Left renal pelvis (tissue), 4 donors: ENCODE results near the gene SH3RF1. TPM values are rescaled to one million over a fixed set of nuclear protein-coding genes. Genes with fewer than 3 reads are reported as not detected.

Source experiments
- DNase-seq, 4 donors: peaks; one replicate each; pipeline ENCODE4 v3.0.0-alpha.2; 2013; ENCODE audit warnings: low read depth in 4 of 4, low spot score in 3 of 4
- polyA plus RNA-seq, 4 donors: library from polyadenylated mRNA; unstranded; fragments of 120-200 nt; gene quantifications; one replicate each; pipeline ENCODE4 v1.2.1, GENCODE V29; 2013; ENCODE audit not compliant: insufficient read length in 4 of 4

SH3RF1 gene
- polyA plus RNA-seq, 4 donors: 10.1 to 35.9 (median 29.1) TPM

DNA sequence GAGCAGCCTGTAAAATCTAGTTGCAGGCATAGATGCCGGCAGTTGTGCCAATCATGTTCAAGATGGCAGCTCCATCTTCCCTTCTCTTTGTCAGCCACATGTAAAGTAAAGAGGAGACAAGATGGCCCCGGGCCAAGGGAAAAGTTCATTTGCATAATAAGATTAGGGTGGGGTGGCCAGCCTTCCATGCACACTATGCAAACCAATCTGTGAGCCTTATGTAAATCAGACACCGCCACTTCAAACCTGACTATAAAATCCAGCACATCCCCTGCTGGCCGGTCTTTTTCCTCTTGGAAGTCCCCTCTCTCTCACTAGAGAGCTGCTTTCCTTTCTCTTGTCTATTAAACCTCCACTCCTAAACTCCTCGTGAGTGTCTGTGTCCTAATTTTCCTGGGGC, 181.8 kb downstream of the SH3RF1 start:
- DNase-seq: no peak

DNA sequence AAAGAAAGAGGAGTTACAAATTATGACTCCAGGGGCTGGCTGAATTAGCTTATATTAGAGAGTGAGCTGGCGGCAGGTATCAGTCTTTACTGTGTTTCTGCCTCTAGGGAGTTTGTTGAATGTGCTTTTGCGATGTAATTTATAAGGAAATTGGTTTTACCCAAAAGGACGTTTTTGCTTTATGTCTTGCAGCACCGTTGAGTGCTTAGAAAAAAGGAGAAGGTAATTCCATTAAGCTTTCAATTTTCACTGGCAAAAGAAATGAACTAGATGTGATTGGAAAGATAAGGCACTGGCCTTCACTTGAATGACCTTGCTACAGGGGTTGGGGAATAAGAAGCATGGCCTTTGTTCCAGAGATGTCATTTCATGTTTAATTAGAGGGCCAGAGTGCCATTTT, 185.8 kb downstream of the SH3RF1 start:
- DNase-seq: no peak

DNA sequence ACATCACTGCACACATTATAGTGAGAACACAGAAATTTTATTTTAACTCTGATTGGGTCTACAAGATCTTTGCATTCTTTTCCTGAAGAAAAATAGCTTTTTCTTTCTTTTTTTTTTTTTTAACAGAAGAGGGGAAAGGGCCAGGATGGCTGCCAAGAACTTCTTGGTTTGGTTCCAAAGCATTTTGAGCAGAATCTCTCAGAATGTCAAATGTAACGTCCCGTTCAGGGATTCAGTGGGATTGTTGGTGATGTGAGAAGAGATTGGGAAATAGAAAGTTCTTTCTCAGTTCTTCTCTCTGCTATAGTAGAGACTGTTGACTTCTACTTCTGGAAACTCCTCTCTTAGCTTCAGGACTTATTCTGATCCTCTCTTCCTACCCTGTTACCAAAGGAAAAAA, 189.8 kb downstream of the SH3RF1 start:
- no peak for DNase-seq

- DNase-seq: no peak
Measured at GRCh38 chr4:169079942-169080827, 190.6 kb downstream of the SH3RF1 start.

DNA sequence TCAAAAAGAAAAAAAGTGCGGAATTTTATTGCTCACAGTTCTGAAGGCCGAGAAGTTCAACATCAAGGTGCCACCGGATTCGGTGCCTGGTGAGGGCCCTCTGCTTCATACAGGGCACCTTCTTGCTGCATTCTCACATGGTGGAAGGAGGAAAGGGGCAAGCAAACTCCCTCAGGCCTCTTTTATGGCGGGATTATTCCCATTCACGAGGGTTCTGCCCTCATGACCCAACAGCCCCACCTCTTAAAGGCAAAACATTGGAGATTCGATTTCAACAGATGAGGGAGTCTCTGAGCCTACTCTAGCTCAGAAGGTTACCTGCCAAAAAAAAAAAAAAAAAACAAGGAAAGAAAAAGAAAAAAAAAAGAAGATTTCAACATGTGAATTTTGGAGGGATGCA, 196.6 kb downstream of the SH3RF1 start:
- no peak for DNase-seq

DNA sequence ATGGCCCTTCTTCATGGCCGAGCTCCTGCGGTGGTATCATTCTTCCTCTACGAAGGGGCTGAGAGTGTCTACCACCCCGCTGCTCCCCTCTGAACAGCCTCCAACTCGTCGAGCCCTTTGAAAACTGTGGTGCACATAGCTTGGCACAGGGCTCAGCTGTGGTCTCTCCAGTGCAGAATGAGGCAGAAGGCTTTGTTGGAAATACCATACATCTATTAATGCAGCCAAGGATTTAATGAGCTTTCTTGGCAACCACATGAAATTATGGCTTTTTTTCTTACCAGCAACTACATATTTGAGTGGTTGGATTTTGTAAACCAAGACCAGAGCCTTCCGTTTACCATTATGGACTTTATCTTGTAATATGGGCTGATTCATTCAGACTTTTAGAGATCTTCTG, 199.0 kb downstream of the SH3RF1 start:
- DNase-seq: no peak

- no peak for DNase-seq
Measured at GRCh38 chr4:169070895-169071218, 199.9 kb downstream of the SH3RF1 start.

DNA sequence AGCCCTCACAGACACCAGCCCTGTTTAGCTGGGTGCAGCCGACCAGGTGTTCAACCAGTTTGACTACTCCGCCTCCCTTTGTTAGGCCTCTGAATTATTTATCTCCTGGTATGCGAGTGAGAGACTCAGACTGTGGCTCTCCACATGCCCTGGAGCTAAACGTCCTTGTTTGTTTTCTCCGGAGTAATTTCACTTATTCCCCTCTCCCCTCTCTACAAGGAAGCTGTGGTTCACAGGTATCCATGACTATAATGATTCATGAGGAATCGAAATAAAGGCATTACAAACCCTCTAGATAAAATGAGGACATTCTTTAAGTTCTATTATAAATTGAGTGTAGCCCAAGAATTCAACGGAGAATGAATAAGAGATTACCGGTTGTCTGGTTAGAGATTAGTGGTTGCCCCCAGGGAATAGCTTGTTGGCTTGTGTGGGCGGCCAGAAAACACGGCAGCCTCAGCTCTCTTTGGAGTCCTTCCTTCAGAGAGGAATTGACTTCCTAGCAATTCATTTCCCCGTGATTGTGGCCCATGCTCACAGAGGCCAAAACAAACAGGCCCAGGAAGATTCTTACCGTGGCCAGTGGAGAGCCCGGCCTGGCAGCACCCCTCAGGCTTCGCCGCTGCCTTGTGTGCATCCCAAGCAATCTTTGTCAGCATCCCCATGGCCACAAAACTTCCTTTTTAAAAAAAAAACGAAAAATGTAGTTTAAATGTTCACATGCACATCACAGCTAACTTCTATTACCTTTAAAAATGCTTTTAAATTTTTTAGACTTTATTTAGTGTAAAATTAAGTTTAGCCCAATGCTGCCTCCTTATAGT, 200.5 kb downstream of the SH3RF1 start:
- DNase-seq: no peak

GRCh38 chr4:169068423-169068822, 202.3 kb downstream of the SH3RF1 start:
- no peak for DNase-seq

GRCh38 chr4:169066934-169067333, 203.8 kb downstream of the SH3RF1 start:
- no peak for DNase-seq

DNA sequence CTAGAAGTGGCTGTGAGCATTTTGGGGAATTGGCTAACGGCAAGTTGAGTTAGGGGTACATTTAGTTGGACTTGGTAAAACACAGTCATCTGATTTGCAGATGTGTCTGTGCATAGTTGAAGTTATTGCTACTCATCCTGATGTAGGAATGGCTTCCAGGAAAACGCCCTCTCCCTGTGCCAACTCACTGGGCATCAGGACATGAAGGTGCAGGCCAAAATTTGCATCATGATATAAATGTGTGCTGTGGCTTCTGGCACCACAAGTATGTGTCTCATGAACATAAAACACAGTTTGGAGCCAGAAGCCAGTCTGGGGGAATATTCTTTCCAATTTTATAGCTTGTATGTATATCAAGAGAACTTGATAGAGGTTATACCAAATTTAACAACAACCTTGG, 206.5 kb downstream of the SH3RF1 start:
- DNase-seq: no peak

DNA sequence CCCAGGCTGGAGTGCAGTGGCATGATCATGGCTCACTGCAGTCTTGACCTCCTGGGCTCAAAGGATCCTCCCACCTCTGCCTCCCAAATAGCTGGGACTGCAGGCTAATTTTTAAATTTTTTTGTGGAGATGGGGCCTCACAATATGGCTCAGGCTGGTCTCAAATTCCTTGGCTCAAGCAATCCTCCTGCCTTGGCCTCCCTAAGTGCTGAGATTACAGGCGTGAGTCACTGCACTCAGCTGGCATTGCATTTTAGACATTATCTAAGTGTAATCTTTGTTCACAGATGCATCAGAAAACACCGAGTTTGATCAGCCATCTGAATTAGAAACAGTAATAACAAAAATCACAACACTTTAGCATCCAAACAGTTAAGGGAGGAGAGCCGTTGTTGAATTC, 207.3 kb downstream of the SH3RF1 start:
- no peak for DNase-seq

DNA sequence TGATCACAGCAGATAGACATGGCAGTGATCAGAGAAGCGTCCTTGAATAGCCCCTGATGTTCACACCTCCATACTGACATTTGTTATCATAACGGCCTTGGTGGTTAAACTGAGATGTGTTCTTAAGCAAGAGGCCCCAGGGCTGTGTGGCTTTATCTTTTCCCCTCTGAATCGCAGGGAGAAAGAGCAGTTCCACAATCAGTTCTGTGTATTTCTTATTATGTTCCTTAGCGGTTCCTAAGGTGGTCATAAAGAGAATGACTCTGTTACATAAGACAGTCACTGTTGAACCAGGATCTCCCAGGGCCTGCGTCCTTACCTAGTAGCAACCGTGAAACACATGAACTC, 207.9 kb downstream of the SH3RF1 start:
- DNase-seq: no peak

- DNase-seq: no peak
Measured at GRCh38 chr4:169061386-169061785, 209.4 kb downstream of the SH3RF1 start.

DNA sequence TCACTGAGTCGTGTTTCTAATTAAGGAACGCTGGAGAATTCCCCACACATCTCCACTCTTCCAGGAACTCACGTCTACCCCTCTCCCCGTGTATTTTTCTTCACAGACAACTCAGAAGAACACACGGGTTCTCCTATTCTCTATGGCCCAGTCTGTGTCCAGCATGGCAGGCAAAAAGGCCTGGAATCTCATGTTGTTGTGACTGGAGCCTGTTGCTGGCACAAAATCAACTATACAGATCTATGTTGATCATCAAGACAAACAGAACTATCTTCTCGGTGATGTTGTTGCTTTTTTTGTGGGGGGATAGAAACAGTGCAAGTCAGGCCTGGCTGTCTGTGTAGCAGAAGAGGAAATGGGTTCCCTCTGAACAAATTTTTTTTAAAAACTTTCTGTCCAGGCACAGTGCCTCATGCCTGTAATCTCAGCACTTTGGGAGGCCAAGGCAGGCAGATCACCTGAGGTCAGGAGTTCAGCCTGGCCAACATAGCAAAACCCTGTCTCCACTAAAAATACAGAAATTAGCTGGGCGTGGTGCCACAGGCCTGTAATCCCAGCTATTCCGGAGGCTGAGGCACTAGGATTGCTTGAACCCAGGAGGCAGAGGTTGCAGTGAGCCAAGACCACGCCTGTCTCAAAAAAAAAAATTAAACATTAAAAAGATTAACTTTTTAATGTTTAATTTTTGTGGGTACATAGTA, 210.2 kb downstream of the SH3RF1 start:
- DNase-seq: no peak

DNA sequence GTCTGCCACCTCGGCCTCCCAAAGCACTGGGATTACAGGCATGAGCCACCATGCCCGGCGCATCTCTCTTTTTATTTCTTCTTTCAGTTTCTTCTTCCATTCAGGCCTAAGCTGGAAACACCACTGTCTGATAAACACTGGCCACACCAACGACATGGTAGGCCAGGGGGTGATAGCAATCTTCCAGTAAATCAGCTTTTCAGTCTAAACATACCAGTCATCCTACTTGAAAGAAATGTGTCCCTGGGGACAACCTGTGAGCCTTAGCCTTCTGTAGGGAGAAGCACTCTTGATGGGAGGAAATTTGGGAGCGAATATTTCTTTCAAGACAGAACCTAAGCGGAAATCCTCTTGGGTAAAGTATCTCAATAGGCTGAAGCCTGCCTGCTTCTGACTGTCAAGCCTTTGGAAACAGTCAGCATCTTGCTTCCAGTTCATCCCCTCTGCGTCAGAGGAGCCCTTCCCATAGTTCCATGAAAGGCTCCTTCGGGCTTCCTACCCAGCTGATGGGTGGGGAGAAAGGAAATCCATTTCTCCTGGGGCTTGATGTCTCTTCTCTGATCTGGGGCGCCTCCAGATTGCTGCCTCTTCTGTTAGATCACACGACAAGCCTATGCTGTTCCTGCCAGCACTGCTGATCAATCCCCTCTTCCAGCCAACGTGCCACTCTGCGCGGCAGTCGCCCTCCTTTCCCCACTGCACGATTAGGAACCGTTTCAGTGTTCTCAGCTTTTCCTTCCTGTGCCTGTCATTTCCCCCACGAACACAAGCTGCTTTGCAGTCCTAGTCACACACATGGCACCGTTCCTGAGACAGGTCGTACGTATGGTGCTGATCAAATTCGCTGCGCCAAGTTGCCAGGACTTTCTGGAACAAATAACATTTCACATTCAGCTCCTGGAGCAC, 211.2 kb downstream of the SH3RF1 start:
- no peak for DNase-seq

DNA sequence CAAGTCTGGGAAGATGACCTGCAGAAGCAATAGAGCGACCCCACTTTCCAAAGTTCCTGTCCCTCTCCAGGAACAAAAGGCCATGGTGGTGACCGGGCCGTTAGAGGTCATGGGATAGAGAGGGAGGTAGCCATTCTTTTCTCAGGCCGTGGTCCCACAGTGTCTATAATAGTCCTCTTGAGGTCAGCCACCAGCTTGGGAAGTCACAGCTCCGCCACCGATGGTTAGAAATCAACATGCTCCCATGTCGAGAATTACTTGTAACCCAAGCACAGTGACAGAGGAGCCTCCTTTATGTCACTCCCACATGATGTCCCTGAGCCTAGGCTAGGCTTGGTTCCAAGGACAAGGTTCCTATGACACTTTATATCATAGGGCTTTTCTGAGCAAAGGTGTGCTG, 212.4 kb downstream of the SH3RF1 start:
- DNase-seq: no peak

- no peak for DNase-seq
Measured at GRCh38 chr4:169054879-169055278, 215.9 kb downstream of the SH3RF1 start.

GRCh38 chr4:169052594-169052945, 218.2 kb downstream of the SH3RF1 start:
- DNase-seq: no peak

DNA sequence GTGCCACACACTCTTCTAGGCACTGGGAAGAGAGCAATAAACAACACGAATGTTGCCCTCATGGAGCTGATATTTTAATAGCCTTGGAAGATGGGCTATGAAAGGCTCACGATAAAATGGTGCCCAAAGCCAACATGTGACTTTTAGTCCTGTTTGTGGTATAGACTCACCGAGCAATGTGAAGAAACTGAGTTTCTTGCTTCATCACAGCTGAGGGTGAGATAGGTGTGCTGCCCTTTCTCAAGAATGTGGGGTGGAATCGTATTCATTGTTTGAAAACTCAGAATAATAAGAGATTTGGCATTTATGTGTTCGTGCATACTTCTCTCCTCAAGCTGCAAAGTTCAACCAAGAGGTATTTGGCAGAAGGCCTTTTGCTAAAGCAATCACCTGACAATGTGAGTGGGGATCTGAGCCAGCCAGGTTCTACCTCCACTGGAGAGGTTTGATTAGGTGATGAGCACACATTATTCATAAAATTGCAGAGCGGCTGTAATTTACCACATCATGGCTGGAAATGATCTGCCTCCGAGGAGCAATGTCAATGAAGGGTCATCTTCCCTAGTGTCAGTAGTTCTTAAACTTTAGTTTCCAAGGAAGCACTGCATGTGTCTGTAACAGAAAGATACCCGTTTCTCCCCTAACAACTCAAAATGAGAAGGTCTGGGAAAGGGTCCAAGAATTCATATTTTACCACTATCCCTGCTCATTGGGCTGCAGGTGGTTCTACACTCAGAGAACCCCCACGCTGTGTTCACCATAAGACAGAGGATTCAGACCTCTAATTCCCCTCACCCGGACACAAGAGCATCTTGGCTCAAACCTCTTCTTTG, 218.8 kb downstream of the SH3RF1 start:
- DNase-seq: no peak
